K562 (cell line): ENCODE results near the gene ELOVL5. TPM values are rescaled to one million over a fixed set of nuclear protein-coding genes. Genes with fewer than 3 reads are reported as not detected.

ENCODE experiments used
- ATAC-seq: fragments of 200-7000 bp; cut with Tn5 transposase; 3 replicates; pipeline ENCODE4 v1.9.1; 2020; ENCODE audit warnings: moderate library complexity
- BruUV-seq: library from RNA; stranded (reverse); fragments of 400-500 nt; replicated peaks from 2 replicates; lab custom pipeline; 2021; lab: Mats Ljungman, UMichigan
- CTCF ChIA-PET: fragments of 300-600 bp; formaldehyde crosslinking; extraction: SDS; loops from one replicate; lab custom pipeline; 2021; ENCODE audit warnings: low intra/inter-chr PET ratio; lab: Yijun Ruan, JAX
- POLR2A ChIA-PET: fragments of 300-600, 350-650 bp; sonication (Branson Sonifier 250); formaldehyde crosslinking; extraction: SDS; loops from one replicate; lab custom pipeline; 2021; ENCODE audit warnings: antibody characterized with exemption, inconsistent platforms; lab: Yijun Ruan, JAX
- DNase-seq, 4 experiments: peaks; one replicate each; pipeline versions ENCODE4 v3.0.0 to v3.0.0-alpha.2; 2011 to 2018; ENCODE audit warnings: low spot score in 3 of 4, mixed read lengths in 3 of 4; ENCODE audit errors: extremely low read depth in 1 of 4
- FAIRE-seq: peaks from 2 replicates; lab custom pipeline; 2011; peaks lifted over from hg19 to GRCh38; lab: Jason Lieb, UNC
- H2AFZ ChIP-seq: 2 replicates; pipeline ENCODE4 v1.6.0; 2011; ENCODE audit warnings: low read depth, low read length, control low read depth, inconsistent platforms
- H3K27ac ChIP-seq: fragments of 200-600 bp; 3 replicates; pipeline ENCODE4 v1.8.0; 2011; ENCODE audit warnings: low read depth, mild to moderate bottlenecking, control low read depth, inconsistent platforms, low read length, moderate library complexity, mixed read lengths; ENCODE audit errors: extremely low read depth
- H3K27me3 ChIP-seq, 2 experiments: fragments of 300-600 bp in 1 of 2; 2 replicates in 1 of 2; 3 replicates in 1 of 2; pipeline versions ENCODE4 v1.6.0 to v1.8.0; 2011; ENCODE audit warnings: inconsistent platforms in 2 of 2, low read length in 2 of 2, mild to moderate bottlenecking in 1 of 2, mixed read lengths in 1 of 2, moderate library complexity in 1 of 2; ENCODE audit not compliant: control insufficient read depth in 2 of 2, insufficient read depth in 2 of 2
- H3K36me3 ChIP-seq: fragments of 300-600 bp; 3 replicates; pipeline ENCODE4 v1.8.0; 2011; ENCODE audit warnings: mild to moderate bottlenecking, low read length, inconsistent platforms; ENCODE audit not compliant: control insufficient read depth, insufficient read depth
- H3K4me1 ChIP-seq, 2 experiments: fragments of 200-600 bp in 1 of 2; replicated peaks in 1 of 2; 2 replicates in 1 of 2; 3 replicates in 1 of 2; pipeline versions ENCODE4 v1.5.1 to v1.8.0; 2011; ENCODE audit warnings: inconsistent platforms in 2 of 2, low read length in 2 of 2, mild to moderate bottlenecking in 1 of 2, mixed read lengths in 1 of 2, moderate library complexity in 1 of 2; ENCODE audit not compliant: control insufficient read depth in 2 of 2, insufficient read depth in 2 of 2
- H3K4me2 ChIP-seq: 2 replicates; pipeline ENCODE4 v1.6.1; 2011; ENCODE audit warnings: low read length, control low read depth, inconsistent platforms, mixed read lengths; ENCODE audit not compliant: insufficient read depth
- H3K4me3 ChIP-seq: fragments of 200-600 bp; sonication (generic), shearing (Covaris generic); 2 replicates; pipeline ENCODE4 v1.5.1; 2016; ENCODE audit warnings: control low read depth, inconsistent platforms
- H3K79me2 ChIP-seq: fragments of 200-600 bp; 3 replicates; pipeline ENCODE4 v1.8.0; 2011; ENCODE audit warnings: low read length, inconsistent platforms; ENCODE audit not compliant: control insufficient read depth, insufficient read depth
- H3K9ac ChIP-seq, 2 experiments: 2 replicates each; pipeline versions ENCODE4 v1.6.0 to v1.6.1; 2011; ENCODE audit warnings: low read depth in 2 of 2, low read length in 2 of 2, control low read depth in 1 of 2, inconsistent platforms in 1 of 2, mild to moderate bottlenecking in 1 of 2, mixed read lengths in 1 of 2; ENCODE audit not compliant: insufficient read depth in 1 of 2
- H3K9me1 ChIP-seq: one replicate; pipeline ENCODE4 v1.6.0; 2011; ENCODE audit warnings: inconsistent platforms, mild to moderate bottlenecking, low read length, moderate library complexity; ENCODE audit not compliant: control insufficient read depth, insufficient read depth
- H3K9me3 ChIP-seq: replicated peaks from 2 replicates; pipeline ENCODE4 v1.5.1; 2011; ENCODE audit warnings: low read depth, low read length, inconsistent platforms; ENCODE audit not compliant: control insufficient read depth, insufficient read depth
- H4K20me1 ChIP-seq: replicated peaks from 2 replicates; pipeline ENCODE4 v1.6.1; 2011; ENCODE audit warnings: low read length, inconsistent platforms, mixed read lengths; ENCODE audit not compliant: control insufficient read depth, insufficient read depth
- ATF4 ChIP-seq: fragments of 450-650 bp; formaldehyde crosslinking; IDR thresholded peaks from 2 replicates; pipeline ENCODE4 v1.4.0; 2022; ENCODE audit warnings: mild to moderate bottlenecking, moderate library complexity
- CHD7 ChIP-seq: fragments of 200-600 bp; sonication (generic); IDR thresholded peaks from one replicate; pipeline ENCODE4 v1.6.1; 2012; ENCODE audit warnings: mild to moderate bottlenecking, low read depth, low read length, inconsistent platforms
- MTA3 ChIP-seq: fragments of 450-650 bp; formaldehyde crosslinking; IDR thresholded peaks from 2 replicates; pipeline ENCODE4 v1.6.1; 2017; ENCODE audit warnings: mild to moderate bottlenecking, borderline replicate concordance
- RAD21 ChIP-seq, 2 experiments: fragments of 250-450 bp in 1 of 2; fragments of 450-650 bp in 1 of 2; sonication (Bioruptor Pico) in 1 of 2; formaldehyde crosslinking in 1 of 2; IDR thresholded peaks in 1 of 2; conservative IDR thresholded peaks in 1 of 2; 2 replicates each; pipeline versions ENCODE4 v1.4.0 to v1.8.0; 2020 to 2022; ENCODE audit warnings: mild to moderate bottlenecking in 2 of 2, moderate library complexity in 1 of 2
- TCF3 ChIP-seq: sonication (generic); formaldehyde crosslinking; IDR thresholded peaks from 2 replicates; pipeline ENCODE4 v1.4.0; 2020; ENCODE audit warnings: mild to moderate bottlenecking, missing genetic modification reagents
- WGBS: fragments of 100-300 bp; shearing (Covaris generic); methylation state at CpG from one replicate; pipeline ENCODE4 v1.1.6; 2016; ENCODE audit warnings: low coverage, mixed read lengths; ENCODE audit not compliant: insufficient coverage; ENCODE audit errors: missing lambda C conversion rate; 5-methylcytosine and 5-hydroxymethylcytosine counted together
- in situ Hi-C: fragments of 300-500 bp; cut with MboI; formaldehyde crosslinking; loops from 4 replicates; pipeline ENCODE4 v1.15.0; 2018; ENCODE audit warnings: inconsistent platforms, mixed read lengths
- intact Hi-C: fragments of 100-400 bp; cut with micrococcal nuclease; formaldehyde crosslinking; loops from 2 replicates; pipeline ENCODE4 v1.14.2; 2022
- polyA plus RNA-seq, 8 experiments: library from polyadenylated mRNA; depleted of rRNA in 4 of 8; stranded (reverse) in 5 of 8; unstranded in 3 of 8; fragments of >200 nt; fragmentation: Nextera tagmentation in 2 of 8; fragmentation: Illumina TruSeq in 1 of 8; extraction: Ambion mirVana in 2 of 8; extraction: Trizol in 1 of 8; gene quantifications; 2 replicates each; pipeline versions ENCODE4 v1.2.1 to v1.2.3, GENCODE V29; 2011 to 2014; ENCODE audit warnings: inconsistent platforms in 1 of 8, missing spikeins in 1 of 8
- total RNA-seq, 7 experiments: library from RNA; depleted of rRNA in 6 of 7; stranded (reverse); fragments of >200 nt in 6 of 7; fragmentation: Illumina TruSeq in 2 of 7; extraction: Trizol in 2 of 7; gene quantifications; 2 replicates each; pipeline versions ENCODE4 v1.2.1 to v1.2.3, GENCODE V29; 2011 to 2021; ENCODE audit warnings: low replicate concordance in 1 of 7

The ELOVL5 gene
- total and polyA plus RNA-seq, 9 of the 15 experiments (the other 6 are each of a cell fraction or from before 2014, with no cell fraction given) = 70.6 to 245 (median 132) TPM

- TF ChIP-seq ATF4 (CRISPR knock-in tag) = no peak
- TF ChIP-seq MTA3 = no peak
Measured at GRCh38 chr6:53293691-53294090, 55.1 kb downstream of the ELOVL5 start (continued).

GRCh38 chr6:53290537-53291510 lies 57.9 kb downstream of the ELOVL5 start:
- no peak overlapping the region for H2AFZ ChIP-seq
- H3K27ac ChIP-seq = peak overlapping the region; percentile 27; the same call in 1 of the 3 replicates
- H3K4me2 ChIP-seq = peak overlapping the region; percentile 45
- CTCF ChIA-PET = interaction anchor here (1.4 kb wide), 1 partner anchor 147 kb away, joined by 3 read pairs; no protein-coding TSS in a partner anchor
- no TSS peak for BruUV-seq
- POLR2A ChIA-PET = interaction anchor here (0.6 to 2.5 kb wide), 5 partner anchors 10 to 58 kb away, joined by 3 to 10 read pairs (median 3); partner anchors contain the start of gene ELOVL5
- peaks cover 0 to 14% of the 10 kb centered on the region in 2 experiments; a peak in 2 of 5 replicates for H3K4me1 ChIP-seq
- peak; percentile 87 for ATAC-seq
- H4K20me1 ChIP-seq = no peaks in the 10 kb centered on the region
- no peaks in the 10 kb centered on the region for H3K27me3 ChIP-seq
- no peak overlapping the region for H3K4me3 ChIP-seq
- FAIRE-seq = peak; percentile 83
- H3K9ac ChIP-seq = no peak overlapping the region
- 13% methylated on average over 2 of the region's 2 CpGs for WGBS
- no peaks in the 10 kb centered on the region for H3K9me1 ChIP-seq
- no peaks in the 10 kb centered on the region for H3K9me3 ChIP-seq
- H3K36me3 ChIP-seq = peaks cover 92% of the 10 kb centered on the region
- H3K79me2 ChIP-seq = peaks cover 83% of the 10 kb centered on the region
- in situ Hi-C loops (no loop called here), intact Hi-C loops (loop anchor here (5.0 kb wide), 1 partner anchor 119 kb away; no protein-coding TSS in a partner anchor)
- peak in 2 of 4 experiments; percentile 50 to 66 for DNase-seq
- TF ChIP-seq CHD7 (no peak), RAD21 (CRISPR knock-in tag; conservative IDR thresholded peaks at IDR 0.05 in 1 of 2, IDR thresholded peaks at IDR 0.05 in 1 of 2) (peak; percentile 34 to 55; a peak in 3 of 4 replicates), TCF3 (CRISPR knock-in tag) (peak; percentile 77)
